ENCODE measurements around the gene KCP. TPM values are rescaled to one million over a fixed set of nuclear protein-coding genes. Genes with fewer than 3 reads are reported as not detected.

The KCP gene
- total RNA-seq, 2 experiments from 2014 or later = 1.4 to 2.3 TPM

DNA sequence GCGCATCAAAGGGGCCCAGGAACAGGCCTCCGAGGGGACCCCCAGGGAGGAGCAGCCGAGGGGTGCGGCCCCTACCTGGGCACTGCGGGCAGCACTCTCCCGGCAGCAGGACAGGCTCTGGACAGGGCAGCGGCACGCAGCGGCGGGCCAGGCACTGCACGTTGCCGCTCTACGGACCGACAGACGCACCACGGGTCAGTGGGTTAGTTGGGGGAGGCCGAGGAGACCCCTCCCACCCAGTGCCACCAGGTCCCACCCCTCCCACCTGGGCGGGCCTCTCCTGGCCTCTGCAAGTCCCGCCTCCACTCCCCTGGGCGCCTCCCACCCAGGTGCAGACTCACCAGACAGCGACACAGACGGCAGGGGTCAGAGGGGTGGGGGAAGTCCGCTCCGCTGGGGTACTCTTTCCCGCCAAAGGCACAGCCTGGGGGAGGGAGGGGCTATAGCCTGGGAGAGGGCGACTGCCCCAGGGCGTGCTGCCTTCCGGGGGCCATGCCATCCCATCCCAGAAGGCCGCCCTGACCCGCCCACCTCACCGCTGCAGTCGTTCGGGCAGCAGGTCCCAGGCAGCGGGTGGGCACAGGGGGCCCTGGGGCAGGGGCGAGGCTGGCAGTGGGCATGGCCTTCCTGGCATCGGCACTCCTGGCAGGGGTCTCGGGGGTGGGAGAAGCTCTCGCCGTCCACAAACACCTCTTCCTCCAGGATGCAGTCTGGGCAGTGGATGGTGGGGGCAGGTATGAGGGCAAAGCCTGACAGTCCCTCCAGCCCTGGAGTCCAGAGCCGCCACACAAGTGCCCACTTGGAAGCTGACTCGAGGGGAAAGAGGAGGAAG lies 19.2 kb downstream of the KCP start:
- intact Hi-C loops (cut with micrococcal nuclease; ENCODE audit: unreplicated experiment) = no loop called here
- H3K4me3 ChIP-seq (ENCODE audit: low read depth, low read length, poor library complexity, severe bottlenecking) = no peak overlapping the region
- no peak overlapping the region for H3K4me2 ChIP-seq (ENCODE audit: low read length)
- TF ChIP-seq, protein P1, sequence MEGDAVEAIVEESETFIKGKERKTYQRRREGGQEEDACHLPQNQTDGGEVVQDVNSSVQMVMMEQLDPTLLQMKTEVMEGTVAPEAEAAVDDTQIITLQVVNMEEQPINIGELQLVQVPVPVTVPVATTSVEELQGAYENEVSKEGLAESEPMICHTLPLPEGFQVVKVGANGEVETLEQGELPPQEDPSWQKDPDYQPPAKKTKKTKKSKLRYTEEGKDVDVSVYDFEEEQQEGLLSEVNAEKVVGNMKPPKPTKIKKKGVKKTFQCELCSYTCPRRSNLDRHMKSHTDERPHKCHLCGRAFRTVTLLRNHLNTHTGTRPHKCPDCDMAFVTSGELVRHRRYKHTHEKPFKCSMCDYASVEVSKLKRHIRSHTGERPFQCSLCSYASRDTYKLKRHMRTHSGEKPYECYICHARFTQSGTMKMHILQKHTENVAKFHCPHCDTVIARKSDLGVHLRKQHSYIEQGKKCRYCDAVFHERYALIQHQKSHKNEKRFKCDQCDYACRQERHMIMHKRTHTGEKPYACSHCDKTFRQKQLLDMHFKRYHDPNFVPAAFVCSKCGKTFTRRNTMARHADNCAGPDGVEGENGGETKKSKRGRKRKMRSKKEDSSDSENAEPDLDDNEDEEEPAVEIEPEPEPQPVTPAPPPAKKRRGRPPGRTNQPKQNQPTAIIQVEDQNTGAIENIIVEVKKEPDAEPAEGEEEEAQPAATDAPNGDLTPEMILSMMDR (conservative IDR thresholded peaks at IDR 0.05; ENCODE audit: low read length) = no peak
- TF ChIP-seq EZH2phosphoT487 (IDR thresholded peaks at IDR 0.05; ENCODE audit: borderline replicate concordance, low read depth, low read length) = no peak
- ChIA-PET POLR2A (interaction anchor here (0.6 kb wide), 2 partner anchors 77 to 572 kb away, joined by 3 read pairs; no protein-coding TSS in a partner anchor), CTCF (ENCODE audit: unreplicated experiment) (no interaction called here)
- H3K79me2 ChIP-seq (ENCODE audit: insufficient read depth, low read depth, low read length) = no peaks in the 10 kb centered on the region
- no peak overlapping the region for H3K27ac ChIP-seq (ENCODE audit: low read depth, low read length, poor library complexity, severe bottlenecking)
- H3K36me3 ChIP-seq (ENCODE audit: insufficient read depth, low read length) = no peaks in the 10 kb centered on the region
- DNase-seq (ENCODE audit: low spot score) = no peak
- no peaks in the 10 kb centered on the region for H3K4me1 ChIP-seq (ENCODE audit: insufficient read depth, low read length, poor library complexity, severe bottlenecking)
- H3K9me3 ChIP-seq (ENCODE audit: low read length) = no peaks in the 10 kb centered on the region
- no TSS peak for BruUV-seq (replicated peaks)
- no peak overlapping the region for H2AFZ ChIP-seq (ENCODE audit: low read length)
- H3K9me2 ChIP-seq (ENCODE audit: insufficient read depth, low read length) = no peaks in the 10 kb centered on the region
- H4K20me1 ChIP-seq (ENCODE audit: insufficient read depth, low read length) = no peaks in the 10 kb centered on the region

DNA sequence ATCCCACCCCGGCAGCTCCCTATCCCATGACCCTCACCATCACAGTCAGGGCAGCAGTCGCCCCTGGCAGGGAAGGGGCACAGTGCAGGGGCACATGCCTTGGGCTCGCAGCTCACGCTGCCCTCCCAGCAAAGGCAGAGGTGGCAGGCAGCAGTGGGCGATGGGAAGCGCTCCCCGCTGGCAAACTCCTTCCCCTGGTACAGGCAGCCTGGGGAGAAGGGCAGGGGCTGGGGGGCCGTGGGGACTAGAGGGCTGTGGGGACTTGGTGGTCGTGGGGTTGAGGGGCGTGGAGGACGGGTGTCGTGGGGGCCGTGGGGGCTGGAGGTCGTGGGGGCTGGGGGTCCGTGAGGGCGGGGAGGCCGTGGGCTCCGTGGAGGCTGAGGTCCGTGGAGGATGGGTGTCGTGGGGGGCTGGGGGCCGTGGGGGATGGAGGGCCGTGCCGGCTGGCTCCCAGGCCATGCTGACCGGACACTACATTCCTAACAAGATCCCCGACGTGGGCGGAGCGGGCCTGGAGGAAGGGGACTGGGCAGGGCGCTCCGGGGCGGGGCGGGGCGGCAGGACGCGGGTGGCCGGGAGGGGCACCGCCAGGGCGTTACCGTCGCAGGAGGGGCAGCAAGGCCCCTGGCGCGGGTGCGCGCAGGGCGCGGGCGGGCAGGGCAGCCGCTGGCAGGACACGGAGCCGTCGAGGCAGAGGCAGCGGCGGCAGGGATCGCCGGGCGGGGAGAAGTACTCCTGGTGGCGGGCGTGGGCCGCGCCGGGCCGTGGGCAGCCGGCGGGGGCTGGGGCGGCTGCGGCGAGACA lies 20.0 kb downstream of the KCP start:
- POLR2A ChIA-PET = interaction anchor here (0.6 to 0.7 kb wide), 2 partner anchors 397 to 422 kb away, joined by 3 to 5 read pairs; no protein-coding TSS in a partner anchor
- no peaks in the 10 kb centered on the region for H3K9me2 ChIP-seq (ENCODE audit: insufficient read depth, low read length)
- no peak overlapping the region for H3K4me3 ChIP-seq (ENCODE audit: low read depth, low read length, poor library complexity, severe bottlenecking)
- intact Hi-C loops (cut with micrococcal nuclease; ENCODE audit: unreplicated experiment) = no loop called here
- no peak overlapping the region for H3K27ac ChIP-seq (ENCODE audit: low read depth, low read length, poor library complexity, severe bottlenecking)
- no peaks in the 10 kb centered on the region for H3K4me1 ChIP-seq (ENCODE audit: insufficient read depth, low read length, poor library complexity, severe bottlenecking)
- no peaks in the 10 kb centered on the region for H3K79me2 ChIP-seq (ENCODE audit: insufficient read depth, low read depth, low read length)
- no peaks in the 10 kb centered on the region for H4K20me1 ChIP-seq (ENCODE audit: insufficient read depth, low read length)
- no peak overlapping the region for H3K4me2 ChIP-seq (ENCODE audit: low read length)
- no peak for TF ChIP-seq EZH2phosphoT487 (IDR thresholded peaks at IDR 0.05; ENCODE audit: borderline replicate concordance, low read depth, low read length)
- TF ChIP-seq, protein P1 (conservative IDR thresholded peaks at IDR 0.05; ENCODE audit: low read length) = no peak
- no peak for DNase-seq (ENCODE audit: low spot score)
- H2AFZ ChIP-seq (ENCODE audit: low read length) = no peak overlapping the region
- BruUV-seq (replicated peaks) = no TSS peak
- no peaks in the 10 kb centered on the region for H3K36me3 ChIP-seq (ENCODE audit: insufficient read depth, low read length)
- CTCF ChIA-PET (ENCODE audit: unreplicated experiment) = no interaction called here
- no peaks in the 10 kb centered on the region for H3K9me3 ChIP-seq (ENCODE audit: low read length)
